HEK293T (cell line): ENCODE data around the gene USF2.

Experiments
- CTCF ChIA-PET: fragments of 350-600 bp; formaldehyde crosslinking; extraction: SDS; loops from one replicate; lab custom pipeline; 2021; ENCODE audit warnings: antibody characterized with exemption, inconsistent platforms; lab: Yijun Ruan, JAX
- POLR2A ChIA-PET: fragments of 350-600 bp; formaldehyde crosslinking; extraction: SDS; loops from one replicate; lab custom pipeline; 2020; ENCODE audit warnings: antibody characterized with exemption, inconsistent platforms; lab: Yijun Ruan, JAX
- DNase-seq: peaks from one replicate; pipeline ENCODE4 v3.0.0; 2012; ENCODE audit warnings: mixed read lengths; ENCODE audit errors: extremely low spot score
- ARNT ChIP-seq: fragments of 450-650 bp; IDR thresholded peaks from 2 replicates; pipeline ENCODE4 v1.6.1; 2017; ENCODE audit warnings: mild to moderate bottlenecking
- BHLHE40 ChIP-seq: fragments of 450-650 bp; IDR thresholded peaks from 2 replicates; pipeline ENCODE4 v1.6.1; 2016; ENCODE audit warnings: mild to moderate bottlenecking, moderate library complexity, borderline replicate concordance
- CTBP1 ChIP-seq: fragments of 450-650 bp; IDR thresholded peaks from 2 replicates; pipeline ENCODE4 v1.6.1; 2016; ENCODE audit warnings: borderline replicate concordance
- ELF4 ChIP-seq: fragments of 450-650 bp; IDR thresholded peaks from 2 replicates; pipeline ENCODE4 v1.6.1; 2017; ENCODE audit warnings: antibody characterized with exemption
- FOXA1 ChIP-seq: fragments of 450-650 bp; IDR thresholded peaks from 2 replicates; pipeline ENCODE4 v1.6.1; 2016; ENCODE audit warnings: mild to moderate bottlenecking
- FOXK2 ChIP-seq: fragments of 450-650 bp; IDR thresholded peaks from 2 replicates; pipeline ENCODE4 v1.6.1; 2016; ENCODE audit warnings: mild to moderate bottlenecking
- FOXM1 ChIP-seq: fragments of 450-650 bp; IDR thresholded peaks from 2 replicates; pipeline ENCODE4 v1.6.1; 2017; ENCODE audit warnings: mild to moderate bottlenecking, borderline replicate concordance
- HDGF ChIP-seq: fragments of 450-650 bp; IDR thresholded peaks from 2 replicates; pipeline ENCODE4 v1.6.1; 2017; ENCODE audit warnings: antibody characterized with exemption, borderline replicate concordance
- L3MBTL2 ChIP-seq: fragments of 450-650 bp; conservative IDR thresholded peaks from 2 replicates; pipeline ENCODE4 v1.6.1; 2016; ENCODE audit warnings: mild to moderate bottlenecking
- LEF1 ChIP-seq: fragments of 450-650 bp; IDR thresholded peaks from 2 replicates; pipeline ENCODE4 v1.6.1; 2017; ENCODE audit warnings: mild to moderate bottlenecking, borderline replicate concordance
- NFRKB ChIP-seq: fragments of 450-650 bp; IDR thresholded peaks from 2 replicates; pipeline ENCODE4 v1.6.1; 2016; ENCODE audit warnings: mild to moderate bottlenecking, moderate library complexity
- SP1 ChIP-seq: fragments of 450-650 bp; IDR thresholded peaks from 2 replicates; pipeline ENCODE4 v1.6.1; 2017
- SUZ12 ChIP-seq: fragments of 450-650 bp; IDR thresholded peaks from 2 replicates; pipeline ENCODE4 v1.6.1; 2016; ENCODE audit warnings: mild to moderate bottlenecking
- TARDBP ChIP-seq: fragments of 450-650 bp; IDR thresholded peaks from 2 replicates; pipeline ENCODE4 v1.6.1; 2016
- ZNF384 ChIP-seq: fragments of 450-650 bp; IDR thresholded peaks from 2 replicates; pipeline ENCODE4 v1.6.1; 2016
- TF ChIP-seq, protein P1 (sequence below): fragments of 450-650 bp; IDR thresholded peaks from 2 replicates; pipeline ENCODE4 v1.6.1; 2016

Gene USF2

DNA sequence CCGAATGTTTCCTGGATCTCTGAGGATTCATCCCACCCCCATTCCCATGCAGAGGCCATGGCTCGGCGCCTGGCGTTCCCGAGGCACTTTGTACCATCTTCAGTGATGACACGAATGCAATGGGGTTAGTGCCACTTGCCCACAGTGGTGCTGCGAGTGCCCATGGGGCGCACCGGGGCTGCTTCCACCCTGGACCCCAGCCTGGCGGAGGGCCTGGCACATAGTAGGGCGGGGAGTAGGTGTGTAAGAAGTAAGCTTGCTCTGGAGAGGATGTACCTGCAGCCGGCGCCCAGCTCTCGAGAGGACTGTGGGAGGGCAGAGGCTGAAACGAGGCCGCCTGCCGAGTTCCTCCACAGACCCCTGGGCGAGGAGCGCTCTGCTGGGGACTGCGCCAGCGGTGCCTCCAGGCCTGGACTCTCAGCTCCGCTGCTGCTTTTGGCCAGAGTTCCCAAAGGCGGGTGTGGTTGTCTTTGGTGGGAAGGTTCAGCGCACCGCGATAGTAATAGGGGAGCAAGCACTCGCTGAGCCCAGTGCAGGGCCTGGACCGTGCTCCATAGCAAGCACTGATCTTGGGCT is 8.0 kb downstream of the USF2 start:
- no peak for DNase-seq
- TF ChIP-seq FOXM1 (no peak), TARDBP (no peak), HDGF (no peak), L3MBTL2 (no peak), FOXK2 (no peak), FOXA1 (no peak), ZNF384 (no peak), BHLHE40 (no peak), NFRKB (no peak), ELF4 (no peak), ARNT (no peak), SP1 (no peak)
- TF ChIP-seq, protein P1, sequence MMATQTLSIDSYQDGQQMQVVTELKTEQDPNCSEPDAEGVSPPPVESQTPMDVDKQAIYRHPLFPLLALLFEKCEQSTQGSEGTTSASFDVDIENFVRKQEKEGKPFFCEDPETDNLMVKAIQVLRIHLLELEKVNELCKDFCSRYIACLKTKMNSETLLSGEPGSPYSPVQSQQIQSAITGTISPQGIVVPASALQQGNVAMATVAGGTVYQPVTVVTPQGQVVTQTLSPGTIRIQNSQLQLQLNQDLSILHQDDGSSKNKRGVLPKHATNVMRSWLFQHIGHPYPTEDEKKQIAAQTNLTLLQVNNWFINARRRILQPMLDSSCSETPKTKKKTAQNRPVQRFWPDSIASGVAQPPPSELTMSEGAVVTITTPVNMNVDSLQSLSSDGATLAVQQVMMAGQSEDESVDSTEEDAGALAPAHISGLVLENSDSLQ, result no peak
- ChIA-PET POLR2A (no interaction called here), CTCF (no interaction called here)

- ChIA-PET CTCF (no interaction called here), POLR2A (no interaction called here)
- no peak for DNase-seq
- TF ChIP-seq HDGF (no peak), CTBP1 (no peak), LEF1 (no peak), SP1 (no peak), FOXK2 (no peak), FOXM1 (no peak), L3MBTL2 (no peak), SUZ12 (no peak), TARDBP (no peak), ARNT (no peak), NFRKB (no peak), BHLHE40 (no peak), FOXA1 (no peak), ELF4 (no peak), ZNF384 (no peak)
- TF ChIP-seq, protein P1, result no peak
These were observed 10.0 kb downstream of the USF2 start for GRCh38 chr19:35278578-35279284.

DNA sequence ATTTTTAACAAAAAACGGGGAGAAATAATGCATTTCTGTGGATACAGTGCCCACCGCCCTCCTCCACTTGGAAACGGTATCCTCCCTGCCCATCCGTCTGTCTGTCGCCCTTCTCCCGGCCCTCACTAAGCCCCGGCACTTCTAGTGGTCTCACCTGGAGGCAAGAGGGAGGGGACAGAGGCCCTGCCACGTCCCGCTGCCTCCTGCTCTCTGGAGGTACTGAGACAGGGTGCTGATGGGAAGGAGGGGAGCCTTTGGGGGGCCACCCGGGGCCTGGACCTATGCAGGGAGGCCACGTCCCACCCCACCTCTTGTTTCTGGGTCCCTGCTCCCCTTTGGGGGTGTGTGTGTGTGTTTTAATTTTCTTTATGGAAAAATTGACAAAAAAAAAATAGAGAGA is 10.6 kb downstream of the USF2 start:
- ChIA-PET POLR2A (no interaction called here), CTCF (no interaction called here)
- TF ChIP-seq NFRKB (no peak), HDGF (no peak), ARNT (no peak), ZNF384 (no peak), SP1 (no peak), BHLHE40 (no peak), LEF1 (no peak), L3MBTL2 (no peak), ELF4 (no peak), CTBP1 (no peak), SUZ12 (no peak), FOXA1 (no peak), FOXM1 (no peak), FOXK2 (no peak), TARDBP (no peak)
- TF ChIP-seq, protein P1, result no peak
- DNase-seq, result no peak

GRCh38 chr19:35279985-35280821 is 11.4 kb downstream of the USF2 start:
- no peak for TF ChIP-seq ELF4
- no peak for TF ChIP-seq TARDBP
- no peak for TF ChIP-seq FOXM1
- no peak for TF ChIP-seq FOXA1
- no peak for TF ChIP-seq BHLHE40
- no peak for TF ChIP-seq ZNF384
- TF ChIP-seq FOXK2, result no peak
- no peak for TF ChIP-seq CTBP1
- TF ChIP-seq HDGF, result no peak
- no peak for TF ChIP-seq SP1
- TF ChIP-seq ARNT, result no peak
- TF ChIP-seq NFRKB, result no peak
- no peak for TF ChIP-seq SUZ12
- no peak for TF ChIP-seq LEF1
- TF ChIP-seq, protein P1, result no peak
- no peak for TF ChIP-seq L3MBTL2
- DNase-seq, result no peak
- ChIA-PET POLR2A (no interaction called here), CTCF (no interaction called here)
